Endothelial cell of umbilical vein (primary cell): ENCODE measurements around the gene FRMD4A. TPM values are rescaled to one million over a fixed set of nuclear protein-coding genes. Genes with fewer than 3 reads are reported as not detected.

Experiments used
- BruUV-seq: library from RNA; stranded (reverse); fragments of 400-500 nt; replicated peaks from 2 replicates; lab custom pipeline; 2021; lab: Mats Ljungman, UMichigan
- CTCF ChIA-PET: fragments of 300-600, 350-600 bp; sonication (Branson Sonifier 250); formaldehyde crosslinking; loops from one replicate; lab custom pipeline; 2021; ENCODE audit warnings: antibody characterized with exemption, inconsistent platforms; lab: Charles Lee
- POLR2A ChIA-PET: fragments of 300-600, 350-600 bp; sonication (Branson Sonifier 250); formaldehyde crosslinking; loops from one replicate; lab custom pipeline; 2021; ENCODE audit warnings: antibody characterized with exemption, inconsistent platforms; lab: Charles Lee
- DNase-seq: peaks from one replicate; pipeline ENCODE4 v3.0.0-alpha.2; 2011; ENCODE audit warnings: low read depth, low spot score
- FAIRE-seq: peaks from 2 replicates; lab custom pipeline; 2011; peaks lifted over from hg19 to GRCh38; lab: Jason Lieb, UNC
- H2AFZ ChIP-seq: 2 replicates; pipeline ENCODE4 v1.6.0; 2012; ENCODE audit warnings: low read depth, low read length, control low read depth, inconsistent platforms
- H3K27ac ChIP-seq: 2 replicates; pipeline ENCODE4 v1.5.1; 2011; ENCODE audit warnings: low read depth, mild to moderate bottlenecking, control low read depth, low read length, moderate library complexity; ENCODE audit not compliant: insufficient read depth
- H3K27me3 ChIP-seq, 2 experiments: 2 replicates each; pipeline versions ENCODE4 v1.6.0 to v1.6.1; 2011; ENCODE audit warnings: low read length in 2 of 2, mixed read lengths in 1 of 2; ENCODE audit not compliant: control insufficient read depth in 2 of 2, insufficient read depth in 2 of 2
- H3K36me3 ChIP-seq, 2 experiments: 2 replicates in 1 of 2; 3 replicates in 1 of 2; pipeline ENCODE4 v1.5.1; 2011; ENCODE audit warnings: low read length in 2 of 2, mild to moderate bottlenecking in 1 of 2, moderate library complexity in 1 of 2; ENCODE audit not compliant: control insufficient read depth in 2 of 2, insufficient read depth in 2 of 2; ENCODE audit errors: extremely low read depth in 1 of 2
- H3K4me1 ChIP-seq: 3 replicates; pipeline ENCODE4 v1.5.1; 2011; ENCODE audit warnings: mild to moderate bottlenecking, low read length; ENCODE audit not compliant: control insufficient read depth, insufficient read depth; ENCODE audit errors: extremely low read depth
- H3K4me2 ChIP-seq: 2 replicates; pipeline ENCODE4 v1.6.1; 2011; ENCODE audit warnings: low read length, control low read depth, mixed read lengths; ENCODE audit not compliant: insufficient read depth
- H3K4me3 ChIP-seq, 3 experiments: fragments of 200-600 bp in 1 of 3; sonication (generic), shearing (Covaris generic) in 1 of 3; replicated peaks in 1 of 3; 2 replicates each; pipeline ENCODE4 v1.5.1; 2011 to 2016; ENCODE audit warnings: control low read depth in 3 of 3, low read length in 3 of 3, mild to moderate bottlenecking in 2 of 3, inconsistent platforms in 1 of 3, low read depth in 1 of 3, moderate library complexity in 1 of 3; ENCODE audit not compliant: insufficient read depth in 1 of 3
- H3K79me2 ChIP-seq: 2 replicates; pipeline ENCODE4 v1.6.0; 2012; ENCODE audit warnings: low read length, inconsistent platforms; ENCODE audit not compliant: control insufficient read depth, insufficient read depth
- H3K9ac ChIP-seq: replicated peaks from 2 replicates; pipeline ENCODE3; 2011; ENCODE audit warnings: low read length, control low read depth; ENCODE audit not compliant: insufficient read depth; ENCODE audit errors: extremely low read depth
- H3K9me1 ChIP-seq: replicated peaks from 3 replicates; pipeline ENCODE4 v1.6.0; 2011; ENCODE audit warnings: mild to moderate bottlenecking, low read length; ENCODE audit not compliant: control insufficient read depth, insufficient read depth; ENCODE audit errors: extremely low read depth
- H3K9me3 ChIP-seq: replicated peaks from 2 replicates; pipeline ENCODE4 v1.5.1; 2012; ENCODE audit warnings: low read length, inconsistent platforms; ENCODE audit not compliant: control insufficient read depth, insufficient read depth
- H4K20me1 ChIP-seq: replicated peaks from 2 replicates; pipeline ENCODE3; 2011; ENCODE audit warnings: mild to moderate bottlenecking, low read length; ENCODE audit not compliant: control insufficient read depth, insufficient read depth; ENCODE audit errors: extremely low read depth
- CTCF ChIP-seq, 2 donors: IDR thresholded peaks; 1 replicate in 1 of 2; 2 replicates in 1 of 2; pipeline ENCODE4 v1.5.1; 2011; ENCODE audit warnings: low read length in 2 of 2, mild to moderate bottlenecking in 2 of 2, moderate library complexity in 2 of 2, control low read depth in 1 of 2, inconsistent platforms in 1 of 2, low read depth in 1 of 2; ENCODE audit not compliant: insufficient read depth in 1 of 2; ENCODE audit errors: extremely low read depth in 1 of 2
- EZH2 ChIP-seq: IDR thresholded peaks from 2 replicates; pipeline ENCODE4 v1.6.1; 2012; ENCODE audit warnings: borderline replicate concordance, low read depth, mild to moderate bottlenecking, moderate library complexity, low read length, inconsistent platforms; ENCODE audit not compliant: severe bottlenecking
- FOS ChIP-seq: IDR thresholded peaks from 2 replicates; pipeline ENCODE4 v1.6.1; 2011; ENCODE audit warnings: mild to moderate bottlenecking, low read length, moderate library complexity, borderline replicate concordance; ENCODE audit not compliant: insufficient read depth
- GATA2 ChIP-seq: IDR thresholded peaks from 2 replicates; pipeline ENCODE4 v1.7.0; 2011; ENCODE audit warnings: low read depth, mild to moderate bottlenecking, moderate library complexity, mixed read lengths, low read length; ENCODE audit not compliant: insufficient read length, insufficient read depth
- JUN ChIP-seq: IDR thresholded peaks from 2 replicates; pipeline ENCODE4 v1.6.1; 2011; ENCODE audit warnings: borderline replicate concordance, low read depth; ENCODE audit not compliant: insufficient read length, insufficient read depth
- MAX ChIP-seq: IDR thresholded peaks from 2 replicates; pipeline ENCODE4 v1.6.1; 2011; ENCODE audit not compliant: insufficient read depth, insufficient read length
- MYC ChIP-seq: IDR thresholded peaks from one replicate; pipeline ENCODE4 v1.6.1; 2011; ENCODE audit warnings: mild to moderate bottlenecking, low read depth, low read length
- POLR2A ChIP-seq: IDR thresholded peaks from 2 replicates; pipeline ENCODE4 v1.6.1; 2012; ENCODE audit warnings: low read depth, mild to moderate bottlenecking, control low read depth, low read length
- POLR2AphosphoS5 ChIP-seq: IDR thresholded peaks from 2 replicates; pipeline ENCODE4 v1.6.1; 2012; ENCODE audit warnings: low read depth, mild to moderate bottlenecking, control low read depth, low read length, moderate library complexity; ENCODE audit not compliant: insufficient read depth
- dilution Hi-C: fragments of 300-500 bp; cut with MboI; formaldehyde crosslinking; loops from one replicate; pipeline ENCODE4 v1.15.0; 2019; ENCODE audit warnings: low sequenced_read_pairs; ENCODE audit not compliant: extremely low pct_ligation_motif_present
- intact Hi-C: fragments of 100-400 bp; cut with micrococcal nuclease; formaldehyde crosslinking; loops from one replicate; pipeline ENCODE4 v1.10.0; 2022
- polyA plus RNA-seq, 4 experiments: library from polyadenylated mRNA; depleted of rRNA in 3 of 4; stranded (reverse) in 3 of 4; unstranded in 1 of 4; fragments of >200 nt; gene quantifications; 2 replicates each; pipeline versions ENCODE4 v1.2.1 to v1.2.3, GENCODE V29; 2011 to 2012; ENCODE audit warnings: missing spikeins in 1 of 4
- total RNA-seq: library from RNA; stranded (reverse); gene quantifications from 2 replicates; pipeline ENCODE4 v1.2.3, GENCODE V29; 2021

Gene FRMD4A
- total and polyA plus RNA-seq, 2 donors (not counting 3 experiments of a cell fraction or from before 2014, with no cell fraction given) = 123 to 148 TPM

GRCh38 chr10:14362104-14362503 is 31.4 kb upstream of the FRMD4A start:
- no peaks in the 10 kb centered on the region for H4K20me1 ChIP-seq
- H3K27ac ChIP-seq = no peak overlapping the region
- no peaks in the 10 kb centered on the region for H3K4me1 ChIP-seq
- H3K9me1 ChIP-seq = no peaks in the 10 kb centered on the region
- no peak for DNase-seq
- H3K79me2 ChIP-seq = no peaks in the 10 kb centered on the region
- ChIA-PET CTCF (no interaction called here), POLR2A (no interaction called here)
- H3K36me3 ChIP-seq = no peaks in the 10 kb centered on the region
- no peak overlapping the region for H3K9ac ChIP-seq
- H3K4me2 ChIP-seq = no peak overlapping the region
- no peak overlapping the region for H2AFZ ChIP-seq
- H3K9me3 ChIP-seq = no peaks in the 10 kb centered on the region
- no TSS peak for BruUV-seq
- no peak overlapping the region for H3K4me3 ChIP-seq
- dilution Hi-C loops (no loop called here), intact Hi-C loops (no loop called here)
- peaks cover 3 to 7% of the 10 kb centered on the region in 2 experiments for H3K27me3 ChIP-seq
- TF ChIP-seq MAX (no peak), MYC (no peak), POLR2A (no peak), EZH2 (no peak), JUN (no peak), CTCF (IDR thresholded peaks at IDR 0.05; ENCODE audit: extremely low read depth in 1 of 2, insufficient read depth in 1 of 2, low read depth in 1 of 2, low read length in 2 of 2) (no peak), POLR2AphosphoS5 (no peak), GATA2 (no peak), FOS (no peak)
- no peak for FAIRE-seq
